ENCODE results near the gene SLC25A25. TPM values are rescaled to one million over a fixed set of nuclear protein-coding genes. Genes with fewer than 3 reads are reported as not detected.

Gene SLC25A25
- total and polyA plus RNA-seq, 9 of the 15 experiments (the other 6 are each of a cell fraction or from before 2014, with no cell fraction given) = 0.07 to 35.9 (median 23.2) TPM

- TF ChIP-seq, protein P1, sequence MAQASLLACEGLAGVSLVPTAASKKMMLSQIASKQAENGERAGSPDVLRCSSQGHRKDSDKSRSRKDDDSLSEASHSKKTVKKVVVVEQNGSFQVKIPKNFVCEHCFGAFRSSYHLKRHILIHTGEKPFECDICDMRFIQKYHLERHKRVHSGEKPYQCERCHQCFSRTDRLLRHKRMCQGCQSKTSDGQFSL (CRISPR knock-in tag; IDR thresholded peaks at IDR 0.05) = no peak
- TF ChIP-seq, protein P1 (tag; IDR thresholded peaks at IDR 0.05) = no peak
- peak; percentile 95 for TF ChIP-seq MXI1 (IDR thresholded peaks at IDR 0.05; ENCODE audit: low read depth, low read length)
- no peak for TF ChIP-seq ZNF76 (CRISPR knock-in tag; IDR thresholded peaks at IDR 0.05; ENCODE audit: borderline replicate concordance)
- 0 out of 2 replicates have a peak, but pooled peaks have one; percentile 16 for TF ChIP-seq KLF16 (IDR thresholded peaks at IDR 0.05)
- peak; percentile 31 for TF ChIP-seq RBBP5 (IDR thresholded peaks at IDR 0.05; ENCODE audit: borderline replicate concordance, insufficient read depth, low read length, poor library complexity, severe bottlenecking)
- peak; percentile 70 to 76 for TF ChIP-seq NRF1 (conservative IDR thresholded peaks at IDR 0.05 in 1 of 2, IDR thresholded peaks at IDR 0.05 in 1 of 2)
- 0 out of 4 replicates have a peak, but pooled peaks of 1 of the 2 experiments have one; percentile 25 for TF ChIP-seq TEAD1 (CRISPR knock-in tag; IDR thresholded peaks at IDR 0.05)
- TF ChIP-seq, protein P2, sequence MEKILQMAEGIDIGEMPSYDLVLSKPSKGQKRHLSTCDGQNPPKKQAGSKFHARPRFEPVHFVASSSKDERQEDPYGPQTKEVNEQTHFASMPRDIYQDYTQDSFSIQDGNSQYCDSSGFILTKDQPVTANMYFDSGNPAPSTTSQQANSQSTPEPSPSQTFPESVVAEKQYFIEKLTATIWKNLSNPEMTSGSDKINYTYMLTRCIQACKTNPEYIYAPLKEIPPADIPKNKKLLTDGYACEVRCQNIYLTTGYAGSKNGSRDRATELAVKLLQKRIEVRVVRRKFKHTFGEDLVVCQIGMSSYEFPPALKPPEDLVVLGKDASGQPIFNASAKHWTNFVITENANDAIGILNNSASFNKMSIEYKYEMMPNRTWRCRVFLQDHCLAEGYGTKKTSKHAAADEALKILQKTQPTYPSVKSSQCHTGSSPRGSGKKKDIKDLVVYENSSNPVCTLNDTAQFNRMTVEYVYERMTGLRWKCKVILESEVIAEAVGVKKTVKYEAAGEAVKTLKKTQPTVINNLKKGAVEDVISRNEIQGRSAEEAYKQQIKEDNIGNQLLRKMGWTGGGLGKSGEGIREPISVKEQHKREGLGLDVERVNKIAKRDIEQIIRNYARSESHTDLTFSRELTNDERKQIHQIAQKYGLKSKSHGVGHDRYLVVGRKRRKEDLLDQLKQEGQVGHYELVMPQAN (IDR thresholded peaks at IDR 0.05; ENCODE audit: borderline replicate concordance) = peak; percentile 40; the same call in 1 of the 2 replicates
- no peak for TF ChIP-seq ZFX (CRISPR knock-in tag; IDR thresholded peaks at IDR 0.05)
- TF ChIP-seq SP1 (CRISPR knock-in tag; IDR thresholded peaks at IDR 0.05) = peak; percentile 65
- 0 out of 2 replicates have a peak, but pooled peaks have one; percentile 24 for TF ChIP-seq JUND (IDR thresholded peaks at IDR 0.05; ENCODE audit: borderline replicate concordance, low read depth, low read length)
- peak; percentile 60; the same call in 1 of the 3 replicates for TF ChIP-seq JUND (tag; IDR thresholded peaks at IDR 0.05; ENCODE audit: borderline replicate concordance, low read depth, low read length)
- peak; percentile 27 to 36; a peak in 2 of 4 replicates for TF ChIP-seq FOXK2 (conservative IDR thresholded peaks at IDR 0.05 in 1 of 2, IDR thresholded peaks at IDR 0.05 in 1 of 2; ENCODE audit: low read depth in 2 of 2)
- TF ChIP-seq ZNF766 (CRISPR knock-in tag; conservative IDR thresholded peaks at IDR 0.05) = no peak
- TF ChIP-seq TEAD4 (IDR thresholded peaks at IDR 0.05; ENCODE audit: low read length) = peak; percentile 74
- no peak for TF ChIP-seq TEAD4 (CRISPR knock-in tag; IDR thresholded peaks at IDR 0.05; ENCODE audit: borderline replicate concordance)
- peak; percentile 80 for TF ChIP-seq CBFA2T3 (IDR thresholded peaks at IDR 0.05)
- peak; percentile 69 for TF ChIP-seq TAL1 (IDR thresholded peaks at IDR 0.05)
- no peak for TF ChIP-seq IRF2 (CRISPR knock-in tag; IDR thresholded peaks at IDR 0.05)
- TF ChIP-seq STAG1 (CRISPR knock-in tag; IDR thresholded peaks at IDR 0.05; ENCODE audit: borderline replicate concordance) = no peak
- TF ChIP-seq KLF13 (tag; IDR thresholded peaks at IDR 0.05; ENCODE audit: borderline replicate concordance, low read depth) = 0 out of 2 replicates have a peak, but pooled peaks have one; percentile 33
- TF ChIP-seq, protein P3, sequence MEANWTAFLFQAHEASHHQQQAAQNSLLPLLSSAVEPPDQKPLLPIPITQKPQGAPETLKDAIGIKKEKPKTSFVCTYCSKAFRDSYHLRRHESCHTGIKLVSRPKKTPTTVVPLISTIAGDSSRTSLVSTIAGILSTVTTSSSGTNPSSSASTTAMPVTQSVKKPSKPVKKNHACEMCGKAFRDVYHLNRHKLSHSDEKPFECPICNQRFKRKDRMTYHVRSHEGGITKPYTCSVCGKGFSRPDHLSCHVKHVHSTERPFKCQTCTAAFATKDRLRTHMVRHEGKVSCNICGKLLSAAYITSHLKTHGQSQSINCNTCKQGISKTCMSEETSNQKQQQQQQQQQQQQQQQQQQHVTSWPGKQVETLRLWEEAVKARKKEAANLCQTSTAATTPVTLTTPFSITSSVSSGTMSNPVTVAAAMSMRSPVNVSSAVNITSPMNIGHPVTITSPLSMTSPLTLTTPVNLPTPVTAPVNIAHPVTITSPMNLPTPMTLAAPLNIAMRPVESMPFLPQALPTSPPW (CRISPR knock-in tag; IDR thresholded peaks at IDR 0.05) = peak; percentile 50
- no peak for TF ChIP-seq XRCC3 (IDR thresholded peaks at IDR 0.05)
Measured at GRCh38 chr9:128094166-128094949, 26.3 kb downstream of the SLC25A25 start (continued).
